Hepatocyte (in vitro differentiated cells): ENCODE data around the gene MYNN. TPM values are rescaled to one million over a fixed set of nuclear protein-coding genes. Genes with fewer than 3 reads are reported as not detected.

Experiments
- DNase-seq: peaks from one replicate; pipeline ENCODE4 v3.0.0-alpha.2; 2016; ENCODE audit warnings: low spot score
- H2AFZ ChIP-seq: fragments of 200-600 bp; sonication (generic); 2 replicates; pipeline ENCODE4 v1.6.0; 2016; ENCODE audit warnings: antibody characterized with exemption, mild to moderate bottlenecking
- H3K27ac ChIP-seq: fragments of 200-600 bp; sonication (generic); 2 replicates; pipeline ENCODE4 v1.5.1; 2016; ENCODE audit warnings: mild to moderate bottlenecking
- H3K27me3 ChIP-seq: fragments of 200-600 bp; sonication (generic); 2 replicates; pipeline ENCODE4 v1.6.1; 2016
- H3K36me3 ChIP-seq: fragments of 200-600 bp; sonication (generic); replicated peaks from 2 replicates; pipeline ENCODE4 v1.5.1; 2016; ENCODE audit warnings: low read depth; ENCODE audit not compliant: insufficient read depth
- H3K4me1 ChIP-seq: fragments of 200-600 bp; sonication (generic); 2 replicates; pipeline ENCODE4 v1.5.1; 2016; ENCODE audit warnings: mild to moderate bottlenecking, moderate library complexity; ENCODE audit not compliant: insufficient read depth
- H3K4me2 ChIP-seq: fragments of 200-600 bp; sonication (generic); 2 replicates; pipeline ENCODE4 v1.6.0; 2016
- H3K4me3 ChIP-seq: fragments of 200-600 bp; sonication (generic); 2 replicates; pipeline ENCODE4 v1.5.1; 2016; ENCODE audit warnings: mild to moderate bottlenecking
- H3K79me2 ChIP-seq: fragments of 200-600 bp; sonication (generic); 2 replicates; pipeline ENCODE4 v1.6.0; 2017; ENCODE audit warnings: mild to moderate bottlenecking
- H3K9me2 ChIP-seq: fragments of 200-600 bp; sonication (generic); replicated peaks from 2 replicates; pipeline ENCODE4 v1.6.0; 2017; ENCODE audit warnings: mild to moderate bottlenecking; ENCODE audit not compliant: insufficient read depth
- H3K9me3 ChIP-seq: fragments of 200-600 bp; sonication (generic); 2 replicates; pipeline ENCODE4 v1.5.1; 2016; ENCODE audit warnings: low read depth, mild to moderate bottlenecking
- H4K20me1 ChIP-seq: fragments of 200-600 bp; sonication (generic); 2 replicates; pipeline ENCODE4 v1.6.0; 2016; ENCODE audit warnings: mild to moderate bottlenecking; ENCODE audit not compliant: insufficient read depth, poor library complexity, severe bottlenecking
- EZH2 ChIP-seq: fragments of 200-600 bp; sonication (generic); IDR thresholded peaks from 2 replicates; pipeline ENCODE4 v1.6.1; 2016; ENCODE audit warnings: antibody characterized with exemption, mild to moderate bottlenecking, borderline replicate concordance
- EZH2phosphoT487 ChIP-seq: fragments of 200-600 bp; sonication (generic); IDR thresholded peaks from one replicate; pipeline ENCODE4 v1.6.1; 2018; ENCODE audit warnings: antibody characterized with exemption, mild to moderate bottlenecking, low read depth, moderate library complexity; ENCODE audit not compliant: unreplicated experiment, severe bottlenecking
- WGBS: methylation state at CpG from one replicate; pipeline ENCODE4 v1.1.6; 2016; ENCODE audit warnings: low lambda C conversion rate; ENCODE audit errors: missing lambda C conversion rate; 5-methylcytosine and 5-hydroxymethylcytosine counted together
- polyA plus RNA-seq: library from polyadenylated mRNA; unstranded; fragments of >200 nt; fragmentation: Nextera tagmentation; extraction: Ambion mirVana; gene quantifications from 2 replicates; pipeline ENCODE4 v1.2.1, GENCODE V29; 2016
- total RNA-seq: library from RNA; depleted of rRNA; stranded (reverse); fragments of >200 nt; gene quantifications from 2 replicates; pipeline ENCODE4 v1.2.3, GENCODE V29; 2014
- TF ChIP-seq, protein P1 (sequence below): fragments of 200-600 bp; sonication (generic); IDR thresholded peaks from 2 replicates; pipeline ENCODE4 v1.5.1; 2016; ENCODE audit warnings: antibody characterized with exemption, mild to moderate bottlenecking; ENCODE audit not compliant: poor library complexity

MYNN gene
- total and polyA plus RNA-seq, 2 experiments from 2014 or later = 6.8 to 19.7 TPM

GRCh38 chr3:169825316-169825715 is 52.1 kb downstream of the MYNN start:
- Histone ChIP-seq H2AFZ (no peak overlapping the region), H3K4me3 (no peak overlapping the region), H3K27ac (no peak overlapping the region), H3K4me1 (no peaks in the 10 kb centered on the region), H3K36me3 (no peaks in the 10 kb centered on the region), H3K79me2 (no peaks in the 10 kb centered on the region), H3K4me2 (no peak overlapping the region), H3K9me3 (no peaks in the 10 kb centered on the region), H3K27me3 (no peaks in the 10 kb centered on the region), H3K9me2 (no peaks in the 10 kb centered on the region), H4K20me1 (no peaks in the 10 kb centered on the region)
- no peak for TF ChIP-seq EZH2phosphoT487
- no peak for TF ChIP-seq EZH2
- TF ChIP-seq, protein P1, sequence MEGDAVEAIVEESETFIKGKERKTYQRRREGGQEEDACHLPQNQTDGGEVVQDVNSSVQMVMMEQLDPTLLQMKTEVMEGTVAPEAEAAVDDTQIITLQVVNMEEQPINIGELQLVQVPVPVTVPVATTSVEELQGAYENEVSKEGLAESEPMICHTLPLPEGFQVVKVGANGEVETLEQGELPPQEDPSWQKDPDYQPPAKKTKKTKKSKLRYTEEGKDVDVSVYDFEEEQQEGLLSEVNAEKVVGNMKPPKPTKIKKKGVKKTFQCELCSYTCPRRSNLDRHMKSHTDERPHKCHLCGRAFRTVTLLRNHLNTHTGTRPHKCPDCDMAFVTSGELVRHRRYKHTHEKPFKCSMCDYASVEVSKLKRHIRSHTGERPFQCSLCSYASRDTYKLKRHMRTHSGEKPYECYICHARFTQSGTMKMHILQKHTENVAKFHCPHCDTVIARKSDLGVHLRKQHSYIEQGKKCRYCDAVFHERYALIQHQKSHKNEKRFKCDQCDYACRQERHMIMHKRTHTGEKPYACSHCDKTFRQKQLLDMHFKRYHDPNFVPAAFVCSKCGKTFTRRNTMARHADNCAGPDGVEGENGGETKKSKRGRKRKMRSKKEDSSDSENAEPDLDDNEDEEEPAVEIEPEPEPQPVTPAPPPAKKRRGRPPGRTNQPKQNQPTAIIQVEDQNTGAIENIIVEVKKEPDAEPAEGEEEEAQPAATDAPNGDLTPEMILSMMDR = no peak
- DNase-seq = no peak
- WGBS = 81% methylated on average over 3 of the region's 3 CpGs

DNA sequence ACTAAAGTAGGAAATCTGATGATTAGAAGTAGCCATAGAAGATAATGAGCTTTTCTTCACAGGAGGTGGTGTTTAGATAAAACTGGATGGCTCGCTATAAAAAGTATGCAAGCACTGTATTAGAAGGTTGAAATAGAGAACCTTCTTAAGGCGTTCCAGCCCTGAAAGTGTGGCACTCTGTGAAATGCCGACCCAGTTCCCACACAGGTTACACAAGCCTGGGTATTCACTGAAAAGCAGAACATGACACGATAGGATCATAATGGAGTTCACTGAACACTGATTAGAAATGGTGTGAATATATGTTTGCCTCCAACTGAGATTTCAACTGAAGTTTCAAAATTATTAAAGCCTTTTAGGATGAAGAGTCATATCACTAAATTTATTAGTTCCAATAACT is 54.5 kb downstream of the MYNN start:
- Histone ChIP-seq H3K36me3 (no peaks in the 10 kb centered on the region), H3K4me2 (no peak overlapping the region), H3K4me1 (no peaks in the 10 kb centered on the region), H2AFZ (no peak overlapping the region), H3K9me3 (no peaks in the 10 kb centered on the region), H3K27ac (no peak overlapping the region), H3K79me2 (no peaks in the 10 kb centered on the region), H3K4me3 (no peak overlapping the region), H3K27me3 (no peaks in the 10 kb centered on the region), H3K9me2 (no peaks in the 10 kb centered on the region), H4K20me1 (no peaks in the 10 kb centered on the region)
- TF ChIP-seq EZH2 (no peak), EZH2phosphoT487 (no peak)
- TF ChIP-seq, protein P1 = no peak
- no peak for DNase-seq
- 80% methylated on average over 4 of the region's 4 CpGs for WGBS

DNA sequence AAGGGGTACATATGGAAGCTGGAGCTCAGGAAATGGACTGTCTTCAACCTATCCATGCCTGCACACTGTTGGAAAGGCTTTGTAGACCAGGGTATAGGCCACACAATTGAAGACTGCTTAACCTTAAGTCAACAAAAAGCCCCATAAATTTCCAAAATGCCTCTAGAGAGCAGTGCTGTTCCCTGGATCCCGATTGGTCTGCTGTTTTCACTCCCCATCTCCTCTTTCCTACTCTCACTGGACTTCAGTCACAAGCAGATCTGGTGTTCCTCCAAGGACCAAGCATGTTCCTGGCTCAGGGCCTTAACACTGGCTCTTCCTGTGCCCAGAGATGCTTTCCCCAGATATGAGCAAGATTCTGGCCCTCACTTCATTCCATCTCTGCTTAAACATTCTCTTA is 62.3 kb downstream of the MYNN start:
- Histone ChIP-seq H3K27ac (no peak overlapping the region), H3K9me3 (no peaks in the 10 kb centered on the region), H3K36me3 (no peaks in the 10 kb centered on the region), H3K9me2 (no peaks in the 10 kb centered on the region), H4K20me1 (no peaks in the 10 kb centered on the region), H3K79me2 (no peaks in the 10 kb centered on the region), H3K27me3 (no peaks in the 10 kb centered on the region), H3K4me1 (no peaks in the 10 kb centered on the region), H3K4me2 (no peak overlapping the region), H2AFZ (no peak overlapping the region), H3K4me3 (no peak overlapping the region)
- WGBS = 60% methylated on average over 1 of the region's 1 CpG
- TF ChIP-seq EZH2phosphoT487 (no peak), EZH2 (no peak)
- TF ChIP-seq, protein P1 = no peak
- DNase-seq = no peak
